Measurements from ENCODE around the gene ZSCAN31.

Gene ZSCAN31

DNA sequence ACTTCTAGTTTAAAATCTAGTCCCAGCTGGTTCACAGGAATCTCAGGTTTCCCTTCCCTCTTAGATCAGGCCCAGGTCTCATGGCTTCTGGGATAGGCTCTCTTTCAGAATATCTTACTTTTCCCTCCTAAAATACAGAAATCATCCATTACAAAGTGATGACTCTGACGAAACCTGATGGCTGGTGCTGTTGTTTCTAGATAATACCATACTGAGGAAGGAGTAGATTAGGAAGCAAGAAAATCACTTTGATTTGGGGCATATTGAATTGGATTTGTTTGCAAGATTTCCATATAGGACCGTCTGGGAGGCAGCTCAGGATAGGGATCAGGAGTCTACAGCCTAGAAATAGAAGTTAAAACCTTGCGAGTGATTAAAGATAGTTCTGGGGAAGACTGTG lies 17.4 kb upstream of the ZSCAN31 start:
- DNase-seq (ENCODE audit: low read depth): no peak

DNA sequence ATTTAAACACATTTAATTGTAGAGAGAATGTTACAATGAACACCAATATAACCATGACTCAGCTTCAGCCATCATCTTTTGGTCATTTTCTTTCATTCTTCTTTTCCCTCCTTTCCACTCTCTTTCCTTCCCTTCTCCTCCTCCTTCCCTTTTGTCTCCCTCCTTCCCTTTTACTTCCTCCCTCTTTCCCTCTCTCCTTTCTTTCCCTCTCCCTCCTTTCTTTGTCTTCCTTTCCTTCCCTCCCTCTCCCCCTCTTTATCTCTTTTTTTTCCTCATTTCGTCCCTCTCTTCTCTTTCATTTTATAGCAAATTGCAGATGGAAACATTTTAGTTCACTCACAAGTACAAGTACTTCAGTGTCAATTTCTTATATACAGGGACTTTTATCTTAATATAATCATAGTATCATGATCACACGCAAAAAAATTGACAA lies 15.6 kb upstream of the ZSCAN31 start:
- DNase-seq (ENCODE audit: low read depth): no peak

GRCh38 chr6:28351087-28351486 lies 15.1 kb upstream of the ZSCAN31 start:
- no peak for DNase-seq (ENCODE audit: low read depth)

- DNase-seq (ENCODE audit: low read depth): peak; percentile 75
Observed at GRCh38 chr6:28349892-28350737, 14.2 kb upstream of the ZSCAN31 start, which contains the start of gene ZKSCAN3. Gene ZKSCAN3 (plus strand): TSS chr6:28349947. CDS start chr6:28359587, 9,640 bp downstream.

- no peak for DNase-seq (ENCODE audit: low read depth)
Observed at GRCh38 chr6:28349344-28349891, 13.5 kb upstream of the ZSCAN31 start.

- no peak for DNase-seq (ENCODE audit: low read depth)
Observed at GRCh38 chr6:28347119-28347518, 11.2 kb upstream of the ZSCAN31 start.

DNA sequence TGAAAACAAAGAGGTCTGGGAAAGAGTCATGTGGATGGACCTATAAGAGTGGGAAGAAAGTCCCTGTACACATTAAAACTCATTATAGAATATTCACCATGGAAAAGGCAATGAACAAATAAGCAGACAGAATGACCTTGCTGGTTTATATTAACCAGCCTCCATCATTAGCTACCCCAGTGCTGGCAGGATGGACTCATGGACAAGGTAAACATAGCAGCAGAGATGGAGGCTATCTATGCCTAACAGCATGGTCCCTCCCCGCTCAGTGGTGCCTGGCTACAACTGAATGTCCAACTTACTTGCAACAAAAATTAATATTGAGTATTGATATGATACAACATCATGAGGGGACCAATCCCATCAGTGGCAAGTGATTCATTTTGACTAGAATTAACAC lies 9.3 kb upstream of the ZSCAN31 start:
- DNase-seq (ENCODE audit: low read depth): no peak

GRCh38 chr6:28343898-28344677 lies 8.1 kb upstream of the ZSCAN31 start:
- DNase-seq (ENCODE audit: low read depth): no peak

DNA sequence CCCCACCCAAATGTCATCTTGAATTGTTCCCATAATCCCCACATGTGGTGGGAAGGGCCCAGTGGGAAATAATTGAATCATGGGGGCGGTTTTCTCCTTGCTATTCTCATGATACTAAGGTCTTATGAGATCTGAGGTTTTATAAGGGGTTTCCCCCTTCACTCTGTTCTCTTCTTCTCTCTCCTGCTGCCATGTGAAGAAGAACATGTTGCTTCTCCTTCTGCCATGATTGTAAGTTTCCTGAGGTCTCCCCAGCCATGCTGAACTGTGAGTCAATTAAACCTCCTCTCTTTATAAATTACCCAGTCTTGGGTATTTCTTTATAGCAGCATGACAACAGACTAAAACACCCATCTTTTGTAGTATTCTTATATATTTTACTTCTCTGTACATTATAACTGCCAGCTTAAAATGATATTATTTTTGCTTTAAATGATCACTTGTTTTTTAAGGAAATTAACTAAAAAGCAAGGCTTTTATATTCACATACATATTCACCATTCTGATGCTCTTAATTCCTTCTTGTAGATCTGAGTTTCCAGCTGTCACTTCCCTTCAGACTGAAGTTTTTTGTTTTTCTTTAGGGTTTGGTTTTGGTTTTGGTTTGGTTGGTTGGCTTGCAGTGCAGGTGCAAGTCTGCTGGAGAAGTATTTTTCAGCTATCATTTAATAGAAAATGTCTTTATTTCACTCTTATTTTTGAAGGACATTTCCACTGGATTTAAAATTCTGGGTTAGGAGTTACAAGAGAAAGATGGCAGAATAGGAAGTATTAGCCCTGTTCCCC lies 4.6 kb upstream of the ZSCAN31 start:
- DNase-seq (ENCODE audit: low read depth): no peak

- DNase-seq (ENCODE audit: low read depth): no peak
Observed at GRCh38 chr6:28337121-28337520, 1.2 kb upstream of the ZSCAN31 start.

DNA sequence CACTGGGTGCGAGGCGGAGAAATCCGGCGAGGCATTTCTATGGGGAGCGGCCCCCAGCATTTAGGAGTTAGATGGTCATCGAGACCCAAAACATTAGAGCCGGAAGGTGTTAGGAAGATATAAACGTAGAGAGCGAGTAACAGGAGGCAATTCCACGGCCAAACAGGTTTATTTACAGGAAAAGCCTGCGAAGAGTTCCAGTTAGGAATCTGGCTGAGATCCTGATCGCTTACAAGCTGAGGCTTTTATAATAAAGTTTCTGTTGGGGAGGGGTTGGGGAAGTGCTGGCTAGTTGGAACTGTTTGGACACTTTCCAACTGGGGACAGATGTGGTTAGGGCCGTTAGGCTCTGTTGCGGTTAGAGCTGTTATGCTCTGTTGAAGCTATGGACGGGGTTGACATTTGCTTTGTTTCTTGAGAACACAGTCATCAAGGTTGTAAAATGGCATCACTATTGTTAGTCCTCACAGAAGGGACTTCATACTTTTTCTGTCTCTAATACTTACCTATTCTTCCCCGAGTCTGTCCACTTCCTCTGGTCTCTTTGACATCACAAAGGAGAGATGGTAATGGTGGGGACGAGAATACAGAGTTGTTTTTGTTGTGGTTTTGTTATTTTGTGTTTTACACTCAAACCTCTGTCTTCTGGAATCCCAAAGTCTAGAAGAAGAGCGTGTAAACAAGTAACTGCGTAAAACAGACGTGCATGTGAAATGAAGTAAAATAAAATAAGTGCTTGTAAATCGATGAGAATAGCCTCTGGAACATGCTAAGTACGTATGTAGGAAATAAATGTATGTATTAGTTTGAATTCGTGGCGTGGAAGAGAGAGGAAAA lies 554 bp upstream of the ZSCAN31 start:
- peak; percentile 36 for DNase-seq (ENCODE audit: low read depth)

DNA sequence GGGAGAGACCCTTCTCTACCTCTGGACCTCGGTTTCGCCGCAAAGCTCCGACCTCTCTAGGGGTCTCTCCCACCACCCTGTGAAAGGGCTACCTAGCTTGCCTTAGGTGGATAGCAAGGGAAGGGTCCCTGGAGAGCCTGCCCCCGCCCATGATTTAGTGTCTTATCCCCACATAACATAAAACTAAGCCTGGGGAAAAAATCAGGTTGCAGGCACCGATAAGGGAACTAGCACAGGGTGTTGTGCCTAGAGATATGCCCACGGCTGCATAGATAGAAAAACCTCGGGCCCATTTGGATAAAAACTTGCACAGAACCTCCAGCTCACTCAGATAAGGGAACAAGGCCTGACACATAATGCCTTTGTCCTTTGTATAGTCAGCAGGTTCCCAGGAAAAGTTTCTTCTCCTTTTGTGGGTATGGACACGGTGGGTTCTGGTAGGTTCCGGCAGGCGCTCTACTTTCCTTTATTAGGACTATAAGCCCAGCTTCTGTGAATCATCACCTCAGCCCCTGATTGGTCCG lies 846 bp downstream of the ZSCAN31 start:
- no peak for DNase-seq (ENCODE audit: low read depth)

DNA sequence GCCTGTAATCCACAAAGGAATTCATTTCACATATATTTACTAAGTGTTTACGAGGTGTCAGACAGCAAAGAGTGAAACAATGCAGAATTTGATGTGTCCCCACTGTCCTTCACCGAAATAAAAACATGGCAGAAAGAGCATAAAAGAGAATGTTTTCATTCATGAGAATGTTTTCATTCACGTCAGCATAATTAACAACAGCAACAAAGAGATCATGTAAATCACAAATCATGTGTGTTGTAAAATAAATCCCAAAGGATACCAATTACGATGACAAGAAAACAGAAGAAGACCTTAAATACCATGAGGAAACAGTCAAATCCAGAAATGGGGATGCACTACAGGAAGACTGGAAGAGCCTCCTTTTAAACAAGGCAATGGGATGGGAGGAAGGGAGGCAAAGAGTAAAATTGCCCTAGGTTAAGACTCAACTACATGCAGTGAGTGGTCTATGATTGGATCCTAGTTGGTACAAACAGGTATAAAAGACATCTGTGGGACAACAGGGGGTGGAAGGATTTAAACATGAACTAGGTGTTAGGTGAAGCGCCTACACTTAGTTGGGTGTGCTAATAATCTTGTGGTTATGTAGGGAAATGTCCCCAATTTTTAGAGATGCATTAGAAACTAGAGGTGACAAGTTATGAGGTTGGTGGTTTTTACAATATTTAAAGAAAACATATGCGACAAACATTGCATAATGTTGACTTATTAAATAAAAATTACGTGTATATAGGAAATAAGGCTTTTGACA lies 1.5 kb downstream of the ZSCAN31 start:
- no peak for DNase-seq (ENCODE audit: low read depth)

DNA sequence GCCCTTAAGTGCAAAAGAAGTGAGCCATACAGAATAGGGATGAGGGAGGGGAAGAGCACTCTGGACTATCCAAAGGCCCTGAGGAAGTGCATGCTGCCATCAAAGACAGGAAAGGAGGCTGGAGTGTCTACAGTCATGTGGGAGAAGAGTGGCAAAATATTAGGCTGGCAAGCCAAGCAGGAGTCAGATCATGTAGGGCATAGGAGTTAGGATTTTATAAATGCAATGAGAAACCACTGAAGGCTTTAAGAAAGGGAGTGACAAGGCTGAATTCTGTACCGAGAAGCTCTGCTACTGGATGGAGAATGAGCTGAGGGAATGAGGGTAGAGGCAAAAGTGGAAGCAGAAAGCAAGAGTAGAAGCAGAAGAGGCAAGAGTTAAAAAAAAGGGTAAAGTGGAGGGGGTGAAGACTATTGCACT lies 2.3 kb downstream of the ZSCAN31 start:
- no peak for DNase-seq (ENCODE audit: low read depth)

- no peak for DNase-seq (ENCODE audit: low read depth)
Observed at GRCh38 chr6:28333047-28333446, 2.9 kb downstream of the ZSCAN31 start.

DNA sequence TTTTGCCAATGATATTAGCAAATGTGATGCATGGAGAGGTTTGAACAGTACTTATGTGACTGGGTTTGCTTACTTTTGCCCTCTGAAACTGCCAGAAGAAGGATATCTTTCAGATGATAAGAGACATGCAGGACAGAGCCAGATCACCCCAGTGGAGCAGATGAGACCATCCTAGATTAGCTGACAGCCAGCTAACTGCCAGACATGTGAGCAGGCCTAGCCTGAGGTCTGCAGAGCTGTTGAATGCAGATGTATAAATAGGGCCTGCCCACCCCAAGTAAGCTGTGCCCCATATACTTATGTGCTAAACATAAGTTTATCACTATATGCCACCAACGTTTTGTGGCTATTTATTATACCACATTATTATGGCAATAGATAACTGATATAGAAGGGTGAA lies 5.9 kb downstream of the ZSCAN31 start:
- no peak for DNase-seq (ENCODE audit: low read depth)

GRCh38 chr6:28326371-28326948 lies 9.5 kb downstream of the ZSCAN31 start:
- no peak for DNase-seq (ENCODE audit: low read depth)

DNA sequence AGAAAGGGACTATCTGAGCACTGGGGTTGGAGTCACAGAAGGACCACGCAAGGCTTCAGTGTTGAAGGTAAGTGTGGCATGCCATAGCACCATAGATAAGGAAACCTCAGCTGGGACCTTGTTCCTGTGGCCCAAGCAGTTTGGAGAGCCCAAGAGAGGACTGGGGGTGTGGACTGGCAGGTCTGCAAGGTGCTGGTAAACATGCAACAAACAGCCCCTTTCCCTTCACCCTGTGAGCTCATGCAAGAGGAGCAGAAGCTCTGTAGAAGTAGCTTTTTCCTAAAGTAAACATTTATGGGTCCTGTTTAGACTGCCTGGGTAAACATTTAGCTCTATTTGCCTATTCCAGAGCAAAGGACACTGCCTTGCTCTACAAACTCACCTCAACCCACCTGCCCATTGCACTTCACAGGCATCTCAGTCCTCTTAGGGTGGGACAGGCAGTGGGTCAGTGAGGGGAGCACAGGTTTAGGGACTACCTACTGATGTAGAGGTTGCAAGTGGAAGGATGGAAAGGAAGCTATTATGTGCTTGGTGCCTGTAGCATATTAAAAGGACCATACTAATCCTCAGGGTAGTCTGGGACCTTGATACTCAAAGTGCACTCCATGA lies 12.0 kb downstream of the ZSCAN31 start:
- no peak for DNase-seq (ENCODE audit: low read depth)

DNA sequence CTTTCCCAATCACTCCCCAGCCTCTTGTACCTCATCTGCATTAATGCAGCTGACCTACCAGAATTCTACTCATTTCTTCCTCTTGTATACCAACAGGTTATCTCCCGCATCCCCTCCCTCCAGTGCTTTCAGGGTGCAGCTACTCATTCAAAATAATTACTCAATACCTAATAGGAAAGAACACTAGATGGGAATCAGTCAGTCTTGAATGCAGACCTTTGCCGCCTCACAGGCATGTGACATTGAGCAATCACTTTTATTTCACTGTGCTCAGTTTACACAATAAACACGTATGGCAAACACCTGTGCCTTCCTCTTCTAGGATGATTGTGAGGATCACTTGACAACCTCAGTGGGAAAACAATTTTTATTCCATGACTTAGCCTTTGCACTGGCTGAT lies 13.3 kb downstream of the ZSCAN31 start:
- no peak for DNase-seq (ENCODE audit: low read depth)
